COLO668 (cell line): ENCODE measurements around the gene BANP.
"Not testable (repeated sequence)": the region's sequence is repeated elsewhere in the genome, so short reads cannot be mapped to it uniquely, and the experiment has no call there.

Experiments
- DNase-seq: peaks from one replicate; lab custom pipeline; 2025; ENCODE audit not compliant: unreplicated experiment; lab: John Stamatoyannopoulos, UW

BANP gene

DNA sequence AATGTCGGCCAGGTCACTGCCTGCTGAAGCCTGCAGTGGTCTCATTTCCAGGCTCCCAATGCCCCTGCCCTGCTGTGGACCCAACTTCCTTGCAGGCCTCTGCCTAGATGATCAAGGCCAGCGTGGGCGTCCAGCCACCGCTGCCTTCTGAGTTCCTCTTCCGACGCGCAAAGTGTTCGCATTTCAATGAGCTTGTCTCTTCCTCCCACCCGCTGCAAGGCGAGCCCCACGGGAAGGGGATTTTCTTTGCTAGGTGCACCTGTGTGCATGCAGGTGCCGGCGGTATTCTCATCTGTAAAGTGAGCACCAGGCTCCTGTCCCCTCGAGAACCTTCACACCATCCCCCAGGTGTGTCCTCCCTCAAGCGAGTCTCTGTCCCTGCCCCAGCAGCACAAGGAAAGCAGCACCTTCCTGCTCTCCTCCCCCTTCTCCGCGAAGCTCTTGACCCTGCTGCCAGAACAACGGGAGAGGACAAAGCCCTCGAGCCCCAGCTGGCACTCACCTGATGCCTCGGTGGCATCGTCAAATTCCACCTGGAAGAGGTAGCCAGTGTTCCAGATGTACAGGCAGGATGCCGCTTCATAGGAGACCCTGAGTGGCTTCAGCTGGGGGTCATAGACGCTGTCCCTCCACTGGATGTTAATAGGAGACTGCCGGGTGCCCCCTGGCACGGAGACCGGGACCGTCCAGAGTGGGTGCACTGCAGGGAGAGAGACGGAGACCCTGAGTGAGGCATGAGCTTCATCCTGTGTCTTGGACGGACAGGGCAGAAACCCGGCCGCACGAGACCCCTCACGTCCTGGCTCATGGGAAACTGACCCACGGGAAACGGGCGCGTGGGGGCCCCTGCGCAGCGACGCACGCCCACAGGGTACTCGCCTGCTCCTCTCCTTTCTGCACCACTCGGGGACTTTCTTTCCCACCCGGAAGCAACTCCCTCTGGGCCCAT is 24.7 kb upstream of the BANP start:
- DNase-seq: peak; percentile 84

DNA sequence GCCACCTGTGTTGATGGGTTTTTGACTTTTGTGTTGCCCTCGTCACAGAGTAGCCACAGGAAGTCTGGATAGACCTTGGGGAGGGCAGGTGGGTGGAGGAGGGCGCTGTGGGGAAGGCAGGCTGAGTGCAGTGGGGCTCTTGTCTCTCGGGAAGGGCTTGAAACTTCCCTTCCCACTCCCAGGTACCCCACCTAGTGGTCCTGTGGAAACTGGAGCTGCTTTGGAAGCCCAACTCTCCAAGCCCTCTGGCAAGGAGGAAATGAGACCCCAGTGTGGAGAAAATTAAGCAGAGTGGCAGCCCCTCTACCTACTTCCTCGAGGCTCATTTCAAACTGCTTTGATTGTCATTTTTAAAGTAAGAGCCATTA is 24.1 kb upstream of the BANP start:
- peak; percentile 46 for DNase-seq

DNA sequence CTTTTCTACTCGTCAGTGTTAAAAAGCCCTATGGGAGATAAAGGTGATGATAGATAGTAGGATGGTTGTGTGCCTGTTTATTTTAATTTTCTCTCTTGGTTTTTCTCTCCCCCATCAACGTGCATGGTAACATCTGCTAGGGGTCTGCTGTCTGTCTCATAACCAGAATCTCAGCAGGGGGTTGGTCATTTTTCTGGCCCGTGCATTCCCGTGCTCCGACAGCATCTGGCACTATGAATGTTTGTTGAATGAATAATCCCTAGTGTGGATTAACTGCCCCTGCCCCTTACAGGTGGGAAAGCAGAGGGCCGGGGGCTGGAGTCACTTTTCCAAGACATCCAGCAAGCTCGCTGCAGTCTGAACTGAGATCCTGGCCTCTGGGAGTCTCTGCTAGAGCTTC is 21.2 kb upstream of the BANP start:
- no peak for DNase-seq

DNA sequence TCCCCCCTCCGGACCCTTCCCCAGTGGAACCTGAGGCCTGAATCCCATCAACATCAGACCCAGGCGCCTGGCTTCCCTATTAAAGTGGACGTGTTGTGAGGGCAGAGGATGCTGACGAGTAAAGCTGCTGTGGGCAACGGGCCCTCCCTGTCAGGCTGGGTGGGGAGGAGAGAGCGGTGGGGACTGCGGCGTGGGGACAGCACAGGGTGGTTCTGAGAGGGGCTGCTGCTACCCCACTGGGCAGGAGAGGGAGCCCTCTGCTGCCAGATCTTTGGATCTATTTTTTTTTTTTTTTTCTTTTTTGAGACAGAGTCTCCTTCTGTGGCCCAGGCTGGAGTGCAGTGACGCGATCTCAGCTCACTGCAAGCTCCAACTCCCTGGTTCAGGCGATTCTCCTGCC is 20.8 kb upstream of the BANP start:
- DNase-seq: peak; percentile 13

DNA sequence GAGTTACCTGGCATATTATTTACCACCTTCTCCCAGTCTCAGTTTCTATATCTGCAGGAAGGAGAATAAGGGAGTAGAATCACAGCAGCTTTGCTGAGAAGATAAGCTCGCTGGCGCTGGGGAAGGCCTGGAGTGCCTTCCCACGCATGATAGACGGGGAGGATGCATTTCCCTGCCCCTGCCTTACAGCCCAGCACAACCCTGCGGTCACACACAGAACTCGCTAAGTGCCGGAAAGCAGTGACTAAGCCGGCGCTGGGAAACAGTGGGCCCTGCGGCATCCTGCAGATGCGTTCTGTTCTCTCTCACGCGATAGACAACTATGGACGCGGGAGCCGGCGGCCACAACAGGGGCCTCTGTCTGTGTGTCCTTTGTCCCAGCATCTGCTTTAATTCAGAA is 19.7 kb upstream of the BANP start:
- DNase-seq: peak; percentile 81

DNA sequence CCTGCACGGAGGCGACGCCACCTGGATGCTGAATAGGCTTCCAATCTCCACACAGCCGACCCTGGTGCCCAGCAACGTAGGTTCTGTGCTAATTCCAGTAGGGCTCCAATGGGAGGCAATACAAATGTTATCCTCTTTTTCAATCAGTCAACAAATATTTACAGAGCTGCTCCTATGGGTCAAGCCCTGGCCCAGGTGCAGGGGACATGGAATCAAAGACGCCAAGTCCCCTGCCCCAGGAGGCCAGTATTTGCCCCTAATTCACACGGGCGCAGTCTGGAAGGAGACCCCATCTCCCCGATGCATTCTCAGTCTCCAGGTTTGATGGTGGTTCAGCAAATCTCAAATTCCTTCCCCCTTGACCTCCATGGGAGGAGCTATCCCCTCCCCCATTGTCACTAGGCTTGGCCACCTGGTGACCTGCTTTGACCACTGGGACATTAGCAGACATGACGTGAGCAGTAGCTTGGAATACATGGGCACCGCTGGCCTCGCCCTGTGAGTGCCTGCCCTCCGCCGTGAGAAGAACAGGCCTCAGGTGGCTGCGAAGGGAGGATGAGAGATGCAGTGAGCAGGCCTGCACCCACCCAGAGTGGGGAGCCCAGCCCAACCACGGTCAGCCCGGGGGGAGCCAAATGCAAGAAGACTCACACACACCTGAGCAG is 18.6 kb upstream of the BANP start:
- DNase-seq: peak; percentile 18

DNA sequence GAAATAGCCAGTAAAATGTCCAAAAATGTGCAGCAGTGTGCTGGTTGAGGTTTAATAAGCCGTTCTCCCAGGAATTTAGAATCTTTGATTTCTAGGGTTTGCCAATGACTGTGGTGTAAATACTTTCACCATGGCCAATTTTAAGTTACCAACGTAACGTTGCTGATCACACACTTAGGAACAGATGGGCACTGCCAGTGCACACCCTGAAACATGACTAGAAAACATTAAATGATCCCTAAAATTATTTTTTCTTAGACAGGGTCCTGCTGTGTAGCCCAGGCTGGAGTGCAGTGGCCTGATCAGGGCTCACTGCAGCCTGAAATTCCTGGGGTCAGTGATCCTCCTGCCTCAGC is 18.1 kb upstream of the BANP start:
- no peak for DNase-seq

DNA sequence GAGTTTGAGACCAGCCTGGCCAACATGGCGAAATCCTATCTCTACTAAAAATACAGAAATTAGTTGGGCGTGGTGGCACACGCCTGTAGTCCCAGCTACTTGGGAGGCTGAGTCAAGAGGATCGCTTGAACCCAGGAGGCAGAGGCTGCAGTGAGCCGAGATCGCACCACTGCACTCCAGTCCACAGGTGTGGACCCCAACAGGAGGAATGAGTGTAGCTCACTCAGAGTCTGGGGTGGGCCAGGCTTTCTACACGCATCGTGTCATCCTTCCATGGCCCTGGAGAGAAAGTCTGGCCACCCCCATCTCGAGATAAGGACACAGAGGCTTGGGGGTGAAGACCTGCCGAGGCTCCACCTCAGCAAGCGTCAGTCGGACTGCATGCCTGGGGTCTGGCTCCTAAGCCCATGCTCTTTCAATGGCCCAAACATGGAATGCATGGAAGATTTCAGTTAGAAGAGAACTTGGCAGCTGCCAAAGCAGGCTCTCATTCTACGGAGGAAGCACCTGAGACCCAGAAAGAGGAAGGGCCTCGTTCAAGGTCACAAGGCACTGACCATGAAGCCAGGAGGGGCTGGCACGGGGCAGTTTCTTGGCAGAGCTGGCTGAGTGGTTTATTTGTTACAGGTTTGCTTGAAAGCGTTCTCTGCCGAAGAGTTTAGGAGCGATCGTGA is 16.3 kb upstream of the BANP start:
- DNase-seq: not testable (repeated sequence)

DNA sequence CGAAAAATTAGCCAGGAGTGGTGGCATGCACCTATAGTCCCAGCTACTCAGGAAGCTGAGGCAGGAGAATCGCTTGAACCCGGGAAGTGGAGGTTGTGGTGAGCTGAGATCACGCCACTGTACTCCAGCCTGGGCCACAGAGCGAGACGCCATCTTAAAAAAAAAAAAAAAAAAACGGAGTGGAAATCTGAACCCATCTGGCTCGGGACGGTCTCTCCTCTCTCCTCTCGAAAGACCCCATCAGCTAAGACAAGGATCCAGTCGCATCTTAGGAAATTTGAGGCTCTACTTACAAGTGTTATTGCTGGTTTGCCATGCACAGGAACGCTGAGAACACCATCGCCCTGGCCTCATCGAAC is 15.2 kb upstream of the BANP start:
- not testable (repeated sequence) for DNase-seq

DNA sequence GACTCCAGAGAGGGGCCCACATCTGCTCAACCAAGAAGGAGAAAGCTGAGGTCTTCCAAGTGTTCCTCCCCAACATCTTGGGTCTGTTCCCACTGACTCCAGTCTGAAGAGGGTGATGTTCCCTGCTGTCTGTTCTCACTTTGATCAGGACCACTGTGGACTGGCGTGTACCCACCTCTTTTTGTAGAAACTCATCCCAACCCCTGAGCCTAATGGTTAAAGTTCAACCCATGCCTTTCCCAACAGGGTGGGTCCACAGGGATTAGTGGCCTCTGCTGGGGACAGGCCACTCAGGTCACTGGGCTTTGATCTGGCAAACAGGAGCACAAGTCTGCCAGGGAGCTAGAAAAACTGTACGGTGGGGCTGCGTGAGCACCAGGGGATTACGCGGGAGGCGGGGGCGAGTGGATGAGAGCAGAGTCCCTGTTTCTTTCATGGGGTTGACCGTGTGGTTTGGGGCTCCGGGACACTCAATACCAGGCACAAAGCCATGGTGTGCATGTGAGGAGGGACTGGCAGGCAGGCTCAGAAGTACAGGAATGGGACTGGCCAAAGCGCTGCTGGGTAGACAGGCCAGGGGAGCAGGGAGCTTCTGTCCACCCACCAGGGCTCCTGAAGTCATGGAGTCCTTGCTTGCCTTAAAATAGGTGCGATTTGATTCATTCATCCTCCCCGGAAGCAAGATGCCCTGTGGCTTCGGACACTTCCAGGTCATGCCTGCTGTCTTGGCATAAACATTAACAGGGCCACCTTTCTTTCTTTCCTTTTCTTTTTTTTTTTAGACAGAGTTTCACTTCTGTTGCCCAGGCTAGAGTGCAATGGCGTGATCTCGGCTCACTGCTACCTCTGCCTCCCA is 14.6 kb upstream of the BANP start, which contains the start of gene CA5A:
Gene CA5A (minus strand): TSS at position 155 of the 856 bp plus-strand sequence. CDS start 79 bp downstream, at position 76.
- no peak for DNase-seq

DNA sequence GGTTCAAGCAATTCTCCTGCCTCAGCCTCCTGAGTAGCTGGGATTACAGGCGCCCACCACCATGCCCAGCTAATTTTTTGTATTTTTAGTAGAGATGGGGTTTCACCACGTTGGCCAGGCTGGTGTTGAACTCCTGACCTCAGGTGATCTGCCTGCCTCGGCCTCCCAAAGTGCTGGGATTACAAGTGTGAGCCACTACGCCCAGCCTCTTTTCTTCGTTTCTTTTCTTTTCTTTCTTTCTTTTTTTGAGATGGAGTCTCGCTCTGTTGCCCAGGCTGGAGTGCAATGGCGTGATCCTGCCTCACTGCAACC is 14.0 kb upstream of the BANP start:
- DNase-seq: not testable (repeated sequence)

DNA sequence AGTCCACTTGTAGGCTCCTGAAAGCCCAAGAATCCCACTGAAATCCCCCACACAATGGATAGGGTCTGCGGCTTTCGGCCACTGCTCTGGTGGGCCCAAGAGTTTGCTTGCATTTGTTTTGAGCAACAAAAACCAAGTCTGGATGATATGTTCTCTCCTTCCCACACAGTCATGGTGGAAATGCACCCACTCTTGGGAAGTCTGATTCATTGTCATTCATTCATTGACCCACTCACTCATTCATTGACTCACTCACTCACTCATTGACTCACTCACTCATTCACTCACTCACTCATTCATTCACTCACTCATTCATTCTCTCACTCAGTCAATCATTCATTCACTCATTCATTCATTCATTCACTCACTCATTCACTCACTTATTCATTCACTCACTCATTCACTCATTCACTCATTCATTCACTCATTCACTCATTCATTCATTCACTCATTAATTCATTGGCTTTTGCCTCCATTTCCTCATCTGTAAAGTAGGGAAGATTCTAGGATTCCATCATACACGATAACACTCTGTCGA is 12.8 kb upstream of the BANP start:
- no peak for DNase-seq

DNA sequence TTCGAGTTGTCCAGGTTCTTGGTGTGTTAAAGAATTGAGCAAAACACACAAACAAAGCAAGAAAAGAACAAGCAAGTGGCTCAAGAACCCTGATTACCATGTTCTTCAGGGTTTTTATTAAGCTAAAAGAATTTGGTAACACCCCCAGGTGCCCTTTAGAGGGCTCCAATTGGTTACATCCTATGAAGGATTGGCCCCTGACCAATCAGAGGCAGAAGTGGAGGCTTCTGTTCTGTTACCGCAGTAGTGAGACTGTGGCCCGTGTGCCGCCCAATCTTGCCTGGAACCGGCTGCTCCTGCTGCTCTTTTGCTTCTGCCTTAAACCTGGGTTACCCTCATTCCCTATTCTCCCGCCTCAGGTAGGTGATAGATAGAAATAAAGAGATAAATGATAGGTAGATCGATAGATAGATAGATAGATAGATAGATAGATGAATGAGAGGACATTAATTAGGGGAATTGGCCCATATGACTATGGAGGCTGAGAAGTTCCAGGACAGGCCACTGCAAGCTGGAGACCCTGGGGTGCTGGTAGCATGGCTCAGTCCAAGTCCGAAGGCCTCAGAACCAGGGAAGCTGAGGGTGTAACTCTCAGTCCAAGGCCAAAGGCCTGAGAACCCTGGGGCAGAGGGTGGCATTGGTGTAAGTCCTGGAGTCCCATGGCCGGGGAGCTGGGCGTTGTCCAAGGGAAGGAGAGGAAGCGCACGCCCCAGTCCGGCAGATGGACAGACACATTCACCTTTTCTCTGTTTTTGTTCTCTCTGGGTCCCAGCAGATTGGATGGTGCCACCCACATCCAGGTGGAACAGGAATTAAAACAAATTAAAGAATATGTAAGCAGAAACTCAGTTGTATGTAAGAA is 11.4 kb upstream of the BANP start:
- DNase-seq: no peak

DNA sequence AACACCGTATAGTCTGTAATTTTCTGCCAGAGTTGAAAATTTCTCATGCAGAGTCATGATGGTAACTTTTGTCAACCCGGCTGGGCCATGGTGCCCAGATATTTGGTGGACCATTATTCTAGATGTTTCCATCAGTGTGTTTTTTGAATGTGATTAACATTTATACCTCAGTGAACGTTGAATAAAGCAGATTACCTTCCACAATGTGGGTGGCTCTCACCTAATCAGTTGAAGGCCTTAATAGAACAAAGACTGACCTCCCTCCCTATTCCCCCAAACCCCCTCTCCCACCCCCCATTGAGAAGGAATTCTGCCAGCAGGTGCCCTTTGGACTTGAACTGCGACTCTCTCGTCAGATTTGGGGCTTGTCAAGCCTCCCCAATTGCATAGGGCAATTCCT is 8.6 kb upstream of the BANP start:
- no peak for DNase-seq

DNA sequence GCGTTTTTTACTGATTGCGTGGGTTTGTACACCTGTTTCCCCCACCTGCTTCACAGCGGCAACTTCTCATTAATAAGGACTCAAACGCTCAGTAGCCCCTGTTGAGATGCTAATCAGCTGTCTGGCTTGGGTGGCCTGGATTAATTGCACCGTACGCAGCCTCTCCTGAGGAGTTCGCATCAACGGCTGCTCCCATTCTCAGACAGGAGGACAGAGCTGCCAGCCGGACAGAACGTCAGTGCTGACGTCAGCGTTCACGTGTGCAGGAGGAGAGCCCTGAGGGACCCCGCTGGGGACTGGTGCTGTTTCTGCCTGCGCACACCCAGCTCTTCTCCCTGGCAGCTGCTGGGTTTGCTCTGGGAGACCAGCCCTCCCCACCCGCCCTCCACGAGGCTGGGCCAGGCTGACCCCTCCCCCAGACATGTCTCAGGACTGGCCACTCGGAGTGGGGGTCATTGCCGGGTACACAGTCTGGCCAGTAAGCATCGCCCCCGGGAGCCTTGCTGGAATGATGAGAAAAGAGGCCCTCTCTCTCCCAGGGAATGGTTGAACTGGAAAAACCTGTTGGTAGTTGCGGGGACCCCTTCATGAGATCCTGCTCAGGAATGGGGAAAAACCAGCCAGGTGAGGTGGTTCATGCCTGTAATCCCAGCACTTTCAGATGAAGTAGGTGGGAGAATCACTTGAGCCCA is 5.7 kb upstream of the BANP start:
- DNase-seq: peak; percentile 89

DNA sequence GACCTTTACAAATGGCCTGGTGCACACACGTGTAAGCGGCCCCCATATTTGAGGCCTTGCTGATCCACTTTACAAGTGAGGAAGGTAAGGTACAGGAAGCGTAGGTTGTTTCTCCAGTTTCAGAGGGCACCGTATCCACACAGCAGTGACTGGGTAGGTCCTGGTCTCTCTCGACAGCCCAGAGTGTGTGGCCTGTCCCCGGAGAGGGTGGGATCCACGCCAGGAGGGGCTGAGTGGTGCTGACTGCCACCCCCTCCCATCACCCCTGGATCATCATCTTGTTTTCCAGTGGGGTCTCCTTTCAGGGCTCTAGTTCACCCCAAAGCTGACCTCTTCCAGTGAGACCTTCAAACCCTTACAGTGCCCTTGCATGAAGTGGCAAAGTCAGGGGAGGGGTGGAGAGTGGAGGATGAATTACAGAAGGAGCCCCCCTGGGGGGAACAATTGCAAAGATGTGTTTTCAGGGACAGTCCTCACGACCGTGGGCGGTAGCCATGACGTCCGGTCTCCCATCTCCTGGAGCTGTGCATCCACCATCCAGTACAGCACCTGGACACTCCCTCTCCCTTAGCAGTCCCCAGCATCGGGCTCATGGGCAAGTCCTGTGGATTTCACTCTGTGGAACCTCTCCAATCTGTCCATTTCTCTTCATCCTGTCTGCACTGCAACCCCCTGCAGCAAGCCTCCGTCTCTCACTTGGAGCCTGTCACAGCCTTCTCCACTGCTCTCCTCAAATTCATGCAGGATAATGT is 4.5 kb upstream of the BANP start:
- no peak for DNase-seq

DNA sequence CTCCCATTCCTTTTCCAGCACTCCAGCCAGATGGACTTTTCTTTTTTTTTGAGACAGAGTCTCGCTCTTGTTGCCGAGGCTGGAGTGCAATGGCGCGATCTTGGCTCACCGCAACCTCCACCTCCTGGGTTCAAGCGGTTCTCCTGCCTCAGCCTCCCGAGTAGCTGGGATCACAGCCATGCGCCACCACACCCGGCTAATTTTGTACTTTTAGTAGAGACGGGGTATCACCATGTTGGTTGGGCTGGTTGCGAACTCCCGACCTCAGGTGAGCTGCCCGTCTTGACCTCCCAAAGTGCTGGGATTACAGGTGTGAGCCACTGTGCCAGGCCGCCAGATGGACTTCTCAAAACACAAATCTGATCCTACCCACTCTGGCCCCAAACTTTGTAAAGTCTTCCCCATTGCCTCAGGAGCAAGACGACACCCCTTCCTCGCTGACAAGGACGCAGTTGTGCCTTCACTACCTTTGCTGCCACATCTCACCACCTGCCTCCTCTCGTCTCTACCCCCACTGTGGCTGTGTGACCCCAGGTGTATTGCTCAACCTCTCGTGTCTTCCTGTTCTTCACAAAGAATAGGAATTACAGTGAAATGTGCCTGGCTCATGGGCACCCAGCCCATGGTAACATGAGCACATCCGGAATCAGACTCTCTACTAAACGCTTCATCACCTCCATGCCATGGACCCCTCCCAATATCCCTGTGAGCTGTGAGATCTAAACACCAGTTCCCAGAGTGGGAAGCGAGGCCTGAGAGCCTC is 3.7 kb upstream of the BANP start:
- DNase-seq: peak; percentile 27

DNA sequence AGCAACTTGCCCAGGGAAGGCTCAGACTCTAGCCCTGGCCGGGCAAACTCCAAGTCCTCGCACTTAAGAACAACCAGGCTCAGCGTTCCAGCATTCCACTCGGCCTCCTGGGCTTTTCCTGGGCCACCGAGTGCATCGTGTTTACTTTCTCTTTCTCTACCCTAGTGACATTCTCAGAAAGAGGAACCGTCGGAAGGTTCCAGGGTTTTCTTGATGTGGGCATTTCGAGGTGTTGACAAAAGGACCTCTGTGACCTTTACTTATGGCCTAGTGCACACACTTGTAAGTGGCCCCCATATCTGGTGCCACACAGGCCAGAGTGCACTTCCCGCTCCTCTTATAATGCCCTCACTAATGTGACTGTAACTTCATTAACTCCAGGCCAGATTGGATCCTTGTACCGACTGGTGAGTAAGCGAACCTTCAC is 3.1 kb upstream of the BANP start:
- DNase-seq: no peak
